Fibroblast of lung (primary cell): ENCODE measurements around the gene AOAH. TPM values are rescaled to one million over a fixed set of nuclear protein-coding genes. Genes with fewer than 3 reads are reported as not detected.

Experiments
- DNase-seq, 2 donors: peaks; one replicate each; pipeline versions ENCODE4 v3.0.0 to v3.0.0-alpha.2; 2010; ENCODE audit warnings: low read depth in 2 of 2
- H2AFZ ChIP-seq: 2 replicates; pipeline ENCODE4 v1.5.1; 2012; ENCODE audit warnings: low read length, control low read depth, inconsistent platforms
- H3K27ac ChIP-seq: 2 replicates; pipeline ENCODE4 v1.5.1; 2011; ENCODE audit warnings: low read length, control low read depth; ENCODE audit not compliant: insufficient read depth
- H3K27me3 ChIP-seq: 2 replicates; pipeline ENCODE4 v1.5.1; 2011; ENCODE audit warnings: mild to moderate bottlenecking, low read length; ENCODE audit not compliant: control insufficient read depth, insufficient read depth
- H3K36me3 ChIP-seq: 2 replicates; pipeline ENCODE4 v1.5.1; 2011; ENCODE audit warnings: low read length; ENCODE audit not compliant: control insufficient read depth, insufficient read depth
- H3K4me1 ChIP-seq: 2 replicates; pipeline ENCODE4 v1.5.1; 2011; ENCODE audit warnings: low read length; ENCODE audit not compliant: control insufficient read depth, insufficient read depth; ENCODE audit errors: extremely low read depth
- H3K4me2 ChIP-seq: 2 replicates; pipeline ENCODE4 v1.5.1; 2011; ENCODE audit warnings: low read length, control low read depth; ENCODE audit not compliant: insufficient read depth; ENCODE audit errors: extremely low read depth
- H3K4me3 ChIP-seq, 4 experiments: fragments of 200-600 bp in 1 of 4; sonication (generic) in 1 of 4; replicated peaks in 1 of 4; 2 replicates each; pipeline ENCODE4 v1.5.1; 2011 to 2016; ENCODE audit warnings: low read length in 4 of 4, low read depth in 3 of 4, mild to moderate bottlenecking in 3 of 4, control low read depth in 2 of 4, inconsistent platforms in 1 of 4, mixed read lengths in 1 of 4; ENCODE audit not compliant: insufficient read depth in 1 of 4; ENCODE audit errors: control extremely low read depth in 1 of 4
- H3K79me2 ChIP-seq: 2 replicates; pipeline ENCODE4 v1.5.1; 2012; ENCODE audit warnings: mild to moderate bottlenecking, low read length, inconsistent platforms; ENCODE audit not compliant: control insufficient read depth, insufficient read depth
- H3K9ac ChIP-seq: 2 replicates; pipeline ENCODE4 v1.5.1; 2011; ENCODE audit warnings: mild to moderate bottlenecking, low read length, control low read depth; ENCODE audit not compliant: insufficient read depth
- H3K9me3 ChIP-seq: 2 replicates; pipeline ENCODE4 v1.5.1; 2012; ENCODE audit warnings: low read depth, low read length; ENCODE audit not compliant: control insufficient read depth, insufficient read depth
- H4K20me1 ChIP-seq: 2 replicates; pipeline ENCODE4 v1.5.1; 2011; ENCODE audit warnings: low read length; ENCODE audit not compliant: control insufficient read depth, insufficient read depth; ENCODE audit errors: extremely low read depth
- EZH2 ChIP-seq: IDR thresholded peaks from 2 replicates; pipeline ENCODE4 v1.5.1; 2012; ENCODE audit warnings: low read length, control low read depth, mild to moderate bottlenecking; ENCODE audit errors: missing control alignments
- polyA plus RNA-seq, 2 donors: library from polyadenylated mRNA; depleted of rRNA in 1 of 2; stranded (reverse) in 1 of 2; unstranded in 1 of 2; fragments of >200 nt; gene quantifications; 2 replicates each; pipeline ENCODE4 v1.2.1, GENCODE V29; 2011 to 2012; ENCODE audit warnings: missing spikeins in 1 of 2
- total RNA-seq: library from RNA; depleted of rRNA; stranded (reverse); fragments of >200 nt; gene quantifications from 2 replicates; pipeline ENCODE4 v1.2.1, GENCODE V29; 2014
- TF ChIP-seq, protein P1 (sequence below), 2 donors: IDR thresholded peaks in 1 of 2; conservative IDR thresholded peaks in 1 of 2; 1 replicate in 1 of 2; 2 replicates in 1 of 2; pipeline ENCODE4 v1.5.1; 2011 to 2012; ENCODE audit warnings: low read length in 2 of 2, control low read depth in 1 of 2, inconsistent platforms in 1 of 2, low read depth in 1 of 2, mild to moderate bottlenecking in 1 of 2

The AOAH gene
- total and polyA plus RNA-seq, 2 donors (not counting 1 experiment from before 2014, with no cell fraction given), result not detected

DNA sequence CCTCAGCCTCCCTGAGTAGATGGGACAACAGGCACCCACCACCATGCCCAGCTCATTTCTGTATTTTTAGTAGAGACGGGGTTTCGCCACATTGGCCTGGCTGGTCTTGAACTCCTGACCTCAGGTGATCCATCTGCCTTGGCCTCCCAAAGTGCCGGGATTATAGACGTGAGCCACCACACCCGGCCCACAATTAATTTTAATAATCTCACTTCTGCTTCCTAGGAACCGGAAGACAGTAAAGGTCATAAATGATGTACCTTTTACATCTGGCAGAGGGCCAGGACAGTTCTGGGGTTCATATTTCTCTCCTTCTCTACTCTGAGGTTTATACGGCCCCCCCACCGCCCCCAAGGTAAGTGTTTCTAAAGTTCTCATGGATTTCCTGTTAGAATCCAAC lies 31.2 kb upstream of the AOAH start:
- Histone ChIP-seq H3K36me3 (no peaks in the 10 kb centered on the region), H3K27ac (no peak overlapping the region), H3K79me2 (no peaks in the 10 kb centered on the region), H3K4me3 (no peak overlapping the region), H3K27me3 (no peaks in the 10 kb centered on the region), H3K4me1 (no peaks in the 10 kb centered on the region), H4K20me1 (no peaks in the 10 kb centered on the region), H2AFZ (no peak overlapping the region), H3K9me3 (no peaks in the 10 kb centered on the region), H3K9ac (no peak overlapping the region), H3K4me2 (no peak overlapping the region)
- TF ChIP-seq, protein P1, sequence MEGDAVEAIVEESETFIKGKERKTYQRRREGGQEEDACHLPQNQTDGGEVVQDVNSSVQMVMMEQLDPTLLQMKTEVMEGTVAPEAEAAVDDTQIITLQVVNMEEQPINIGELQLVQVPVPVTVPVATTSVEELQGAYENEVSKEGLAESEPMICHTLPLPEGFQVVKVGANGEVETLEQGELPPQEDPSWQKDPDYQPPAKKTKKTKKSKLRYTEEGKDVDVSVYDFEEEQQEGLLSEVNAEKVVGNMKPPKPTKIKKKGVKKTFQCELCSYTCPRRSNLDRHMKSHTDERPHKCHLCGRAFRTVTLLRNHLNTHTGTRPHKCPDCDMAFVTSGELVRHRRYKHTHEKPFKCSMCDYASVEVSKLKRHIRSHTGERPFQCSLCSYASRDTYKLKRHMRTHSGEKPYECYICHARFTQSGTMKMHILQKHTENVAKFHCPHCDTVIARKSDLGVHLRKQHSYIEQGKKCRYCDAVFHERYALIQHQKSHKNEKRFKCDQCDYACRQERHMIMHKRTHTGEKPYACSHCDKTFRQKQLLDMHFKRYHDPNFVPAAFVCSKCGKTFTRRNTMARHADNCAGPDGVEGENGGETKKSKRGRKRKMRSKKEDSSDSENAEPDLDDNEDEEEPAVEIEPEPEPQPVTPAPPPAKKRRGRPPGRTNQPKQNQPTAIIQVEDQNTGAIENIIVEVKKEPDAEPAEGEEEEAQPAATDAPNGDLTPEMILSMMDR (conservative IDR thresholded peaks at IDR 0.05 in 1 of 2, IDR thresholded peaks at IDR 0.05 in 1 of 2; ENCODE audit: low read depth in 1 of 2, low read length in 2 of 2), result no peak
- TF ChIP-seq EZH2, result no peak
- DNase-seq, result no peak

DNA sequence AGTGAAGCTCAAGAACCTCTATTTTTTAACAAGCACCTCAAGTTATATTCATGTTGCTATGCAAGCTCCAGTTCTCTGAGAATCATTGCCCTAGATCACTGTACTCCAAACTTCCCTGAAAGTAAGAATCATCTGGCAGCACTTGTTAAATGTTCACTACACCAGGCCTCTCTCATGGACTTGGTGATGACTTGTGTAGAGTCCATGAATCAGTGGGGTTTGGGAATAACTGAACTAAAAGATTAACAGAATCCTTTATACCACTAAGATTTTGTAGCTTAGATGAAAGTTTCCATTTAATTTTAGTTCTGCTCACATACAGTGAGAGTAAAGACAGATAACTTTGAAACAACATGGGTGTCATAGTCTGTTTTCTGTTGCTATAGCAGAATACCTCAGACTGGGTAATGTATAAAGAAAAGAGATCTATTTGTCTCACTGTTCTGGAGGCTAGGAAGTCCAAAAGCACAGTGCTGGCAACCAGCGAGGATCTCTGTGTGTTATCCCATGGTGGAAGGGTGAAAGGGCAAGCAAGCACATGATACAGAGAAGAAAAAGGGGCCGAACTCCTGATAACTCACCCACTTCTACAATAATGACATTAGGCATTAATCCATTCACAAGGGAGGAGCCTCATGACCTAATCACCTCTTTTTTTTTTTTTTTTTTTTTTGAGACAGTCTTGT lies 27.9 kb upstream of the AOAH start:
- Histone ChIP-seq H3K4me1 (no peaks in the 10 kb centered on the region), H2AFZ (no peak overlapping the region), H3K4me3 (no peak overlapping the region), H3K9ac (no peak overlapping the region), H4K20me1 (no peaks in the 10 kb centered on the region), H3K27me3 (no peaks in the 10 kb centered on the region), H3K9me3 (no peaks in the 10 kb centered on the region), H3K36me3 (no peaks in the 10 kb centered on the region), H3K4me2 (no peak overlapping the region), H3K79me2 (no peaks in the 10 kb centered on the region), H3K27ac (no peak overlapping the region)
- no peak for DNase-seq
- no peak for TF ChIP-seq EZH2
- TF ChIP-seq, protein P1 (conservative IDR thresholded peaks at IDR 0.05 in 1 of 2, IDR thresholded peaks at IDR 0.05 in 1 of 2; ENCODE audit: low read depth in 1 of 2, low read length in 2 of 2), result no peak

DNA sequence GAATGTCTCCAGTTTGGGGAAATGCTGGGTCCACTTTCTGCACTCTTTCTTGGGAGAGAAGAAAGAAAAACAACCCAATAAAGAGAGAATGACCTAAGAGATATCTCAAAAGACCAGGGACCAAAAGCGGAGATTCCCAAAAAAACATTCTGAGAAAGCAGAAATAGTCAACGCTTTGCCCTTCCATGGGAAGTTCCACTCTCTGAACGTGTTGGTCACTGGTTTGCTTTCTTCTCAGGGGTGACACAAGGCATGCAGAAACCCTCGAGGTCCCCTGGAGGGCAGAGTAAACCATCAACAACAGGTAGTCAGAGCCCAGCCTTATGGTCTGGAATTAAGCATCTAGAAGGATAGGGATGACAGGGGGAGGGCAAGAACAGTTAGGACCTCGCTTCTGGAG lies 26.2 kb upstream of the AOAH start:
- H3K4me3 ChIP-seq, result no peak overlapping the region
- H3K36me3 ChIP-seq, result no peaks in the 10 kb centered on the region
- H3K27ac ChIP-seq, result no peak overlapping the region
- no peak overlapping the region for H3K4me2 ChIP-seq
- H3K79me2 ChIP-seq, result no peaks in the 10 kb centered on the region
- no peaks in the 10 kb centered on the region for H3K9me3 ChIP-seq
- H3K4me1 ChIP-seq, result no peaks in the 10 kb centered on the region
- no peak overlapping the region for H2AFZ ChIP-seq
- H3K27me3 ChIP-seq, result no peaks in the 10 kb centered on the region
- DNase-seq, result no peak
- no peaks in the 10 kb centered on the region for H4K20me1 ChIP-seq
- no peak overlapping the region for H3K9ac ChIP-seq
- TF ChIP-seq, protein P1 (conservative IDR thresholded peaks at IDR 0.05 in 1 of 2, IDR thresholded peaks at IDR 0.05 in 1 of 2; ENCODE audit: low read depth in 1 of 2, low read length in 2 of 2), result no peak
- no peak for TF ChIP-seq EZH2
